AG08396 (cell line): Measurements from ENCODE around the gene AQP6.
A peak's percentile ranks its signal among the peaks of the same experiment; 100 is the strongest.

ENCODE experiments used
- DNase-seq: peaks from one replicate; pipeline ENCODE4 v3.0.0; 2012; ENCODE audit warnings: low spot score, mixed read lengths

AQP6 gene

DNA sequence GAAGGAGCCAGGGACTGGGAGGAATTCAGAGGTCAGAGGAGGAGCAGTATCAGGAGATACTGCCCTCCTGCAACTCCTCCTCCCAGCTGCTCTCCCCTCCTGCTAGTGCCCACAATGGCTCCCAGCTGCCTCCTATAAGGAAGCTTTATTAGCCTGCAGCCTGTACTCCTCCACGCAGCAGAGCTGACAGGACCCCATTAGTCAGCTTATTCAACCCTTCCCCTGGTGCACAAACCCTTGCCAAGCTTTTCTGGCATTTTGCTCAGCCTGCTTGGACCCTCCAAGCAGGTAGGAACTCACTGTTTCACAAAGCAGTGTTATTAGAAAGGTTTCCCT, 29.2 kb upstream of the AQP6 start:
- no peak for DNase-seq

DNA sequence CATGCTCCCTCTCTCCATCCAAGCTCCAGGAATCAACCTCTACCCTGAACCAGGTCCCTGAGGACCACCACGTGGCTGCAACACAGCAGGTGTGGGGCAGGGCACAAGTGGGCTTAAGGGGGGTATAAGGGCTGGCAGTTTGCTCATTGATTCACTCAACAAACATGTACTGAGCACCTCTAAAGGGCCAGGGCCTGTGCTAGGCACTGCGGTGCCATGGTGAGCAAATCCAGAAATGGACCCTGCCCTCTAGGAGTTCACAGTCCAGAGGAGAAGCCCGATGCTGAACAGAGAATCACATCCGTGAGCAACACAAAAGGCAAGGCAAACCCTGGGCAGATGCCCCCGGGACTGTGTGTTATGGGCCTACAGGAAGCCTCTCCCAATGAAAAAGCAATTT, 28.7 kb upstream of the AQP6 start:
- DNase-seq: no peak

DNA sequence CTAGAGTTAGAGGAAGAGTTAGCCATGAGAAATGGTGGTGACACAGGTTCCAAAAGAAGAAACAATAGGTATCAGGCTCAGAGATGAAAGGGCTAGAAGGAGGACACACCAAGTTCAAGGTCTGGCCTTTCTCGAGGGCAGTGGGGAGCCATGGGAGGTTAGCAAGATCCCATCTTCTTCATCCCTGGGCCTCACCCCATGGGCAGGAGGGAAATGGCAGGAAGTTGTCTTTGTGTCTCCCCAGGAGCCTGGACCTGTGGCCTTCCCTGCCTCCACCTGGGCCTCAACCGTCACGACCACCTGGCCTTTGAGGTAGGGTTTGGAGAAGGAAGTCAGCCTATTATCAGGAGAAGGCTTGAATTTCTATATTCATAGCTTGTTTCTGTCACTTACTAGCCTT, 28.0 kb upstream of the AQP6 start:
- no peak for DNase-seq

DNA sequence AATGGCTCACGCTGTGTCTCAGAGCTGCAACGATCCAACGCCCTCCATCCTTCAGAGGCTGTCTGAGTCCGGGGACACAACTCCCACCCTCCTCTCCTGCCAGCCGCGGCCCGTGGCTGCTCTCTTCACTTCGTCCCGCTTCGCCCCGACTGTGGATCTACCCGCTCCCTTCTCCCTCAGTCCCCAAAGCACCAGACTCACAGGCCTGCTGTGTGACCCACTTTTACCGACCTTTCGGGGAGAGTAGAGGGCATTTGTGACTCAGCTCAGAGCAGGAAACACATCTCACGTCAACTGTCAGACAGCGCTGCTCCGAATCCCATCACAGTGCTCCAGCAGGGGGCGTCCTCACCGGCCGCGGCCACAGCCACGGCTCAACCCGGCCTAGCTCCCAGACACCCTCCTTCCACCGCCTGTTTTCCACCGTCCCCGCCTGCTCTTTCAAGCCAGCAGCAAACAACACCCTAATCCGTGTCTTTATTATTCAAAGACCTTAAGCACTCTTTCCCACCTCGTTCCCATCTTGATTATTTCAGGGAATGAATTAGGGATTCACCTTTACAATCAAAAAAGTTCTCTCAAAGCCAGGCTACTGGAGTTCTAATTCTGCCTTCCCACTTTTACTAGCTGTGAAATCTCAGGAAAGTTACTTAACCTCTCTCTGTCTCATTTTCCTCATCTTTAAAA, 27.2 kb upstream of the AQP6 start:
- DNase-seq: peak; percentile 91

GRCh38 chr12:49946086-49946485, 26.7 kb upstream of the AQP6 start:
- DNase-seq: no peak

DNA sequence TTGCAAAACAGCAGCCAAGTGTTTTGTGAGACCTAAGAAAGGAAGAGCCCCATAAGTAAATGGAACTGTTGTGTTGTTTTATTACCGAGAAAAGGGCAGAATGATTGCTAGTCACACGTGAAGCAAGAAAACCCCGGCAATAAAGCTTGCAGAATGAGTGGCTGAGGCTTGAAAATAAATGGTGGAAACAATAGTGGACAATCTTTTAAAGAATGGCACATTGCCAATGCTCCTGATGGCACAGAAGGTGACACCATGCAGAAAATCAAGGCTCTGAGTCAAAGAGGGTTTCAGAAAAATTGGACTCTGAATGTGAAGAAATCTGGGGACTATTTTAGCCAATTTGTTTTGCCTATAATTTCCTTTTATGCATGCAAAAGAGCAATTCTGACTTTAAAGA, 26.2 kb upstream of the AQP6 start:
- no peak for DNase-seq

GRCh38 chr12:49947593-49948226, 25.0 kb upstream of the AQP6 start:
- no peak for DNase-seq

- DNase-seq: no peak
Measured at GRCh38 chr12:49948866-49949845, 23.6 kb upstream of the AQP6 start.

DNA sequence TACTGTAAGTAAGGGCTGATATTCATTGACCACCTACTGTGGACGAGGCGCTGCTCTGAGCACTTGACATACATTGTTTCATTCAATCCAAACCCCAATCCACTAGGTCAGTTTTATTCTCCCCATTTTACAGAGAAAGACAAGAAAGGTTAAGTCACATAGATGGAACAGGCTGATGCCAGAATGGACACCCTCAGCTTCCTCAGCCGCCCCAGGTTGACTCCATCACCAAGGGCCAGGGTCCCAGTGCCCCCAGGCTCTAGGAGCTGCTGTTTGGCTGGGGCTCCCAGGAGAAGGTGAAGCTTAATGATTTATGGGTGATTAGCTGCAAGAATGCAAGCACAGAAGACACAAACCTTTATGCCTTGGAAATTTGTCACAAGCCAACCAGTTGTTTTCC, 22.9 kb upstream of the AQP6 start:
- DNase-seq: no peak

GRCh38 chr12:49950273-49951251, 22.2 kb upstream of the AQP6 start, which contains the start of gene AQP2:
Gene AQP2 (plus strand): TSS chr12:49950737. CDS start chr12:49950831, 94 bp downstream.
- DNase-seq: no peak

- no peak for DNase-seq
Measured at GRCh38 chr12:49951411-49952240, 21.1 kb upstream of the AQP6 start.

- no peak for DNase-seq
Measured at GRCh38 chr12:49952391-49953055, 20.2 kb upstream of the AQP6 start.

DNA sequence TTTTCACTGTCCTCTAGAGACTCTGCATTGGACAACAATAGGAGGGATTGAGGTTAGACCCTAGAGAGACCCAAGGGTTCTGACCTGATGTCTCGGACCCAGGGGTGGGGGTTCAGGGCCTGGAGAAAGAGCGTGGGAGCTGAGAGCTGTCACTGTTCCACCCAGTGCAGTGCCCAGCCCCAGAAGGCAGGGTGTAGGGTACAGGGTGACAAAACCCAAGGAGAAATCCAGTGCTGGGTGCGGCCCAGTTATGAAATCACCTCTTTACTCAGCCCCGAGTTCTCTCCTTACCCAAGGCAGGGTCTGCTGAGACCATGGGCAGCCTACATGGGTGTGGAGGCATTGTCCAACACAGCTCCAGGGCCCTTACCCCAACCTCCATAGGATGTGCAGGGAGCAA, 19.6 kb upstream of the AQP6 start:
- no peak for DNase-seq

GRCh38 chr12:49953961-49954846, 18.5 kb upstream of the AQP6 start:
- DNase-seq: no peak

GRCh38 chr12:49954863-49955830, 17.6 kb upstream of the AQP6 start:
- DNase-seq: no peak

GRCh38 chr12:49955899-49956662, 16.7 kb upstream of the AQP6 start:
- no peak for DNase-seq
